ENCODE results near the gene DENND1B.

The DENND1B gene

GRCh38 chr1:197787623-197788536, 12.6 kb upstream of the DENND1B start:
- Histone ChIP-seq H3K9ac (ENCODE audit: low read length) (no peak overlapping the region), H3K27me3 (ENCODE audit: low read depth, low read length) (no peaks in the 10 kb centered on the region), H3K4me3 (ENCODE audit: low read length) (no peak overlapping the region), H3K4me1 (ENCODE audit: low read length) (peaks cover 11% of the 10 kb centered on the region), H3K4me2 (ENCODE audit: low read length) (no peak overlapping the region), H4K20me1 (ENCODE audit: insufficient read depth, low read length) (no peaks in the 10 kb centered on the region), H3K79me2 (ENCODE audit: low read length) (no peaks in the 10 kb centered on the region), H3K27ac (ENCODE audit: low read length) (no peak overlapping the region), H3K36me3 (replicated peaks; ENCODE audit: low read depth, low read length) (no peaks in the 10 kb centered on the region), H2AFZ (ENCODE audit: low read depth, low read length) (no peak overlapping the region), H3K9me3 (ENCODE audit: insufficient read depth, low read length) (no peaks in the 10 kb centered on the region)
- TF ChIP-seq EZH2phosphoT487 (IDR thresholded peaks at IDR 0.05; ENCODE audit: low read depth), result no peak
- no peak for TF ChIP-seq CTCF (IDR thresholded peaks at IDR 0.05; ENCODE audit: low read depth, low read length)

- Histone ChIP-seq H3K36me3 (replicated peaks; ENCODE audit: low read depth, low read length) (no peaks in the 10 kb centered on the region), H3K4me2 (ENCODE audit: low read length) (no peak overlapping the region), H3K4me3 (ENCODE audit: low read length) (no peak overlapping the region), H3K4me1 (ENCODE audit: low read length) (peaks cover 20% of the 10 kb centered on the region), H3K27me3 (ENCODE audit: low read depth, low read length) (no peaks in the 10 kb centered on the region), H2AFZ (ENCODE audit: low read depth, low read length) (no peak overlapping the region), H3K9me3 (ENCODE audit: insufficient read depth, low read length) (no peaks in the 10 kb centered on the region), H3K9ac (ENCODE audit: low read length) (no peak overlapping the region), H3K79me2 (ENCODE audit: low read length) (no peaks in the 10 kb centered on the region), H4K20me1 (ENCODE audit: insufficient read depth, low read length) (no peaks in the 10 kb centered on the region), H3K27ac (ENCODE audit: low read length) (no peak overlapping the region)
- TF ChIP-seq CTCF (IDR thresholded peaks at IDR 0.05; ENCODE audit: low read depth, low read length) (no peak), EZH2phosphoT487 (IDR thresholded peaks at IDR 0.05; ENCODE audit: low read depth) (no peak)
Observed at GRCh38 chr1:197787056-197787455, 11.8 kb upstream of the DENND1B start.

DNA sequence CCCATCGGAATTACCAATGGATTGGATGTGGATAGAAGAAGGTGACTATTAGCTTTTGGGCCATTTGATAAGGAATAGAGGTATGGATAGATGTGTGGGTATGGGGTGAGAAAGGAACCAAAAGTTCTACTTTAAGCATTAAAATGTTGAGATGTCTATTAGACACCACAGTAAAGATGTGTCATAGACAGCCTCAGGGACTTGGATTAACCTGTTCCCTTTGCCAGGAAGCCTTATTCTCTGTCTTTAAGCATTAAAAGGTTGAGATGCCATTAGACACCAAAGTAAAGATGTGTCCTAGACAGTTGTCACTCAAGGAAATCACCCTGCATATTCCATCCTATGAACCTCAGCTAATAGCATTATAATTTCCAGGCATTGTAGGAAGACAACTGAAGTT, 11.0 kb upstream of the DENND1B start:
- H3K4me3 ChIP-seq (ENCODE audit: low read length), result no peak overlapping the region

More for the DNA sequence above, 11.0 kb upstream of the DENND1B start:
- peaks cover 24% of the 10 kb centered on the region for H3K4me1 ChIP-seq (ENCODE audit: low read length)
- H4K20me1 ChIP-seq (ENCODE audit: insufficient read depth, low read length), result no peaks in the 10 kb centered on the region
- no peaks in the 10 kb centered on the region for H3K9me3 ChIP-seq (ENCODE audit: insufficient read depth, low read length)
- H3K4me2 ChIP-seq (ENCODE audit: low read length), result no peak overlapping the region
- no peak overlapping the region for H3K27ac ChIP-seq (ENCODE audit: low read length)
- no peak overlapping the region for H2AFZ ChIP-seq (ENCODE audit: low read depth, low read length)
- TF ChIP-seq CTCF (IDR thresholded peaks at IDR 0.05; ENCODE audit: low read depth, low read length) (no peak), EZH2phosphoT487 (IDR thresholded peaks at IDR 0.05; ENCODE audit: low read depth) (no peak)
- no peaks in the 10 kb centered on the region for H3K36me3 ChIP-seq (replicated peaks; ENCODE audit: low read depth, low read length)
- H3K9ac ChIP-seq (ENCODE audit: low read length), result no peak overlapping the region
- no peaks in the 10 kb centered on the region for H3K79me2 ChIP-seq (ENCODE audit: low read length)
- H3K27me3 ChIP-seq (ENCODE audit: low read depth, low read length), result no peaks in the 10 kb centered on the region

Measured in OCI-LY3 (cell line).